HepG2 (cell line): ENCODE data around the gene TP53AIP1. TPM values are rescaled to one million over a fixed set of nuclear protein-coding genes. Genes with fewer than 3 reads are reported as not detected.

ENCODE experiments used
- ATAC-seq: fragments of 200-7000 bp; cut with Tn5 transposase; 3 replicates; pipeline ENCODE4 v1.9.1; 2020; ENCODE audit warnings: mild to moderate bottlenecking, moderate library complexity
- BruUV-seq: library from RNA; stranded (reverse); fragments of 400-500 nt; replicated peaks from 2 replicates; lab custom pipeline; 2021; lab: Mats Ljungman, UMichigan
- CTCF ChIA-PET: fragments of 300-600 bp; formaldehyde crosslinking; extraction: SDS; loops from one replicate; lab custom pipeline; 2021; ENCODE audit warnings: low total read pairs, inconsistent platforms, low intra/inter-chr PET ratio; lab: Yijun Ruan, JAX
- POLR2A ChIA-PET: fragments of 350-600 bp; sonication (Branson Sonifier 250); formaldehyde crosslinking; loops from one replicate; lab custom pipeline; 2020; ENCODE audit warnings: antibody characterized with exemption, inconsistent platforms; lab: Yijun Ruan, JAX
- DNase-seq: peaks from one replicate; pipeline ENCODE4 v3.0.0-alpha.2; 2015; ENCODE audit warnings: low spot score
- FAIRE-seq: peaks from 3 replicates; lab custom pipeline; 2011; peaks lifted over from hg19 to GRCh38; lab: Jason Lieb, UNC
- H2AFZ ChIP-seq: one replicate; pipeline ENCODE4 v1.6.1; 2011; ENCODE audit warnings: low read length, inconsistent platforms
- H3K27ac ChIP-seq: fragments of 300-600 bp; 3 replicates; pipeline ENCODE4 v1.8.0; 2011; ENCODE audit warnings: mixed run types, mild to moderate bottlenecking, mixed read lengths, low read length, inconsistent platforms; ENCODE audit not compliant: insufficient read depth; ENCODE audit errors: extremely low read length
- H3K27me3 ChIP-seq, 2 experiments: fragments of 200-600 bp in 1 of 2; 2 replicates in 1 of 2; 3 replicates in 1 of 2; pipeline versions ENCODE4 v1.6.0 to v1.8.0; 2011; ENCODE audit warnings: low read length in 2 of 2, mild to moderate bottlenecking in 2 of 2, moderate library complexity in 2 of 2, inconsistent platforms in 1 of 2; ENCODE audit not compliant: insufficient read depth in 2 of 2, control insufficient read depth in 1 of 2
- H3K36me3 ChIP-seq, 2 experiments: fragments of 200-600 bp in 1 of 2; replicated peaks in 1 of 2; 2 replicates in 1 of 2; 3 replicates in 1 of 2; pipeline versions ENCODE4 v1.5.1 to v1.8.0; 2011; ENCODE audit warnings: low read length in 2 of 2, inconsistent platforms in 1 of 2; ENCODE audit not compliant: insufficient read depth in 2 of 2, control insufficient read depth in 1 of 2
- H3K4me1 ChIP-seq: 2 replicates; pipeline ENCODE4 v1.5.1; 2012; ENCODE audit warnings: low read length, inconsistent platforms; ENCODE audit not compliant: insufficient read depth
- H3K4me2 ChIP-seq: 2 replicates; pipeline ENCODE4 v1.6.0; 2011; ENCODE audit warnings: low read depth, low read length, inconsistent platforms
- H3K4me3 ChIP-seq, 3 experiments: fragments of 200-600 bp in 1 of 3; sonication (generic), shearing (Covaris generic) in 1 of 3; replicated peaks in 1 of 3; 2 replicates each; pipeline ENCODE4 v1.5.1; 2011 to 2016; ENCODE audit warnings: low read length in 3 of 3, inconsistent platforms in 2 of 3, low read depth in 2 of 3, mild to moderate bottlenecking in 2 of 3, control low read depth in 1 of 3, mixed read lengths in 1 of 3; ENCODE audit not compliant: insufficient read depth in 1 of 3
- H3K79me2 ChIP-seq: one replicate; pipeline ENCODE4 v1.6.1; 2011; ENCODE audit warnings: low read length, inconsistent platforms; ENCODE audit not compliant: insufficient read depth
- H3K9ac ChIP-seq: 2 replicates; pipeline ENCODE4 v1.6.0; 2011; ENCODE audit warnings: mild to moderate bottlenecking, low read depth, low read length, inconsistent platforms; ENCODE audit not compliant: insufficient read depth
- H3K9me3 ChIP-seq: 2 replicates; pipeline ENCODE4 v1.5.1; 2012; ENCODE audit warnings: mild to moderate bottlenecking, low read length
- H4K20me1 ChIP-seq: 2 replicates; pipeline ENCODE4 v1.6.0; 2011; ENCODE audit warnings: inconsistent platforms, mild to moderate bottlenecking, low read length, moderate library complexity; ENCODE audit not compliant: insufficient read depth
- HCFC1 ChIP-seq: fragments of 150-350 bp; IDR thresholded peaks from 2 replicates; pipeline ENCODE4 v1.6.1; 2014; ENCODE audit warnings: low read depth, low read length
- HNF1A ChIP-seq, 2 experiments: sonication (generic) in 1 of 2; formaldehyde crosslinking in 1 of 2; IDR thresholded peaks; 2 replicates each; pipeline versions ENCODE4 v1.4.0 to v1.6.1; 2016 to 2020; ENCODE audit warnings: borderline replicate concordance in 1 of 2, low read depth in 1 of 2, mild to moderate bottlenecking in 1 of 2, missing genetic modification reagents in 1 of 2
- MAF1 ChIP-seq: sonication (generic); formaldehyde crosslinking; IDR thresholded peaks from 2 replicates; pipeline ENCODE4 v1.5.0; 2020; ENCODE audit warnings: missing genetic modification reagents, borderline replicate concordance
- MAFF ChIP-seq: IDR thresholded peaks from 2 replicates; pipeline ENCODE4 v1.6.1; 2011; ENCODE audit warnings: low read depth, low read length, improper control_type of control experiment
- RNF219 ChIP-seq: sonication (generic); formaldehyde crosslinking; IDR thresholded peaks from 2 replicates; pipeline ENCODE4 v1.5.0; 2020; ENCODE audit warnings: mild to moderate bottlenecking, missing genetic modification reagents
- SRSF9 ChIP-seq: fragments of 200-400 bp; formaldehyde crosslinking; IDR thresholded peaks from 2 replicates; pipeline ENCODE4 v1.6.1; 2018; ENCODE audit warnings: borderline replicate concordance, mild to moderate bottlenecking, low read depth, low read length; ENCODE audit not compliant: insufficient read depth, poor library complexity, severe bottlenecking
- TFE3 ChIP-seq: IDR thresholded peaks from 2 replicates; pipeline ENCODE4 v1.6.1; 2016
- ZNF616 ChIP-seq: sonication (generic); formaldehyde crosslinking; IDR thresholded peaks from 2 replicates; pipeline ENCODE4 v1.5.0; 2020; ENCODE audit warnings: low read depth, mild to moderate bottlenecking, missing genetic modification reagents
- WGBS: methylation state at CpG from one replicate; pipeline ENCODE4 v1.1.6; 2017; ENCODE audit warnings: low lambda C conversion rate; 5-methylcytosine and 5-hydroxymethylcytosine counted together
- in situ Hi-C: cut with HindIII; loops from 2 replicates; pipeline ENCODE4 v1.10.0; 2017; ENCODE audit warnings: low pct_unique_long_range_greater_than_20kb; ENCODE audit not compliant: extremely low pct_ligation_motif_present
- intact Hi-C: fragments of 100-400 bp; cut with micrococcal nuclease; formaldehyde crosslinking; loops from one replicate; pipeline ENCODE4 v1.10.0; 2022; ENCODE audit not compliant: unreplicated experiment
- polyA plus RNA-seq, 8 experiments: library from polyadenylated mRNA; depleted of rRNA in 3 of 8; stranded (reverse) in 7 of 8; unstranded in 1 of 8; fragments of >200 nt; fragmentation: Illumina TruSeq in 4 of 8; extraction: Trizol in 4 of 8; gene quantifications; 2 replicates each; pipeline versions ENCODE4 v1.2.1 to v1.2.3, GENCODE V29; 2011 to 2016; ENCODE audit warnings: low read depth in 4 of 8, missing spikeins in 1 of 8, mixed read lengths in 1 of 8; ENCODE audit not compliant: insufficient read depth in 1 of 8
- total RNA-seq, 5 experiments: library from RNA; depleted of rRNA; stranded (reverse); fragments of >200 nt; fragmentation: Illumina TruSeq; extraction: Trizol; gene quantifications; 2 replicates each; pipeline ENCODE4 v1.2.3, GENCODE V29; 2016; ENCODE audit warnings: low read depth in 1 of 5

The TP53AIP1 gene
- total and polyA plus RNA-seq, 2 of the 13 experiments (the other 11 are each of a cell fraction or from before 2014, with no cell fraction given): 0.11 TPM; not detected in 1

- H3K4me1 ChIP-seq: no peaks in the 10 kb centered on the region
- WGBS: 88% methylated on average over 5 of the region's 5 CpGs
- H3K79me2 ChIP-seq: no peaks in the 10 kb centered on the region
- FAIRE-seq: no peak
- no peak for TF ChIP-seq MAFF
- TF ChIP-seq RNF219 (CRISPR knock-in tag): no peak
- TF ChIP-seq HCFC1: no peak
- no peak for TF ChIP-seq HNF1A (IDR thresholded peaks at IDR 0.05; ENCODE audit: low read depth)
- no peak for TF ChIP-seq HNF1A (CRISPR knock-in tag; IDR thresholded peaks at IDR 0.05; ENCODE audit: borderline replicate concordance)
- TF ChIP-seq ZNF616 (CRISPR knock-in tag): no peak
- TF ChIP-seq SRSF9: no peak
- no peak for TF ChIP-seq MAF1
- no peak for TF ChIP-seq TFE3 (CRISPR knock-in tag)
- no peaks in the 10 kb centered on the region; a peak in 1 of 5 replicates for H3K27me3 ChIP-seq
- no peak for ATAC-seq
- intact Hi-C loops (no loop called here), in situ Hi-C loops (no loop called here)
- no peak overlapping the region for H3K9ac ChIP-seq
- no peak overlapping the region for H3K4me3 ChIP-seq
- ChIA-PET CTCF (no interaction called here), POLR2A (no interaction called here)
- no peaks in the 10 kb centered on the region for H3K9me3 ChIP-seq
- no peak overlapping the region for H3K27ac ChIP-seq
- no peaks in the 10 kb centered on the region for H4K20me1 ChIP-seq
- DNase-seq: no peak
- H2AFZ ChIP-seq: no peak overlapping the region
- peaks cover 2 to 19% of the 10 kb centered on the region in 2 experiments; a peak in 3 of 5 replicates for H3K36me3 ChIP-seq
- H3K4me2 ChIP-seq: no peak overlapping the region
- no TSS peak for BruUV-seq
Measured at GRCh38 chr11:128985880-128986279, 43.2 kb upstream of the TP53AIP1 start.
